ENCODE data around the gene PSME3IP1. TPM values are rescaled to one million over a fixed set of nuclear protein-coding genes. Genes with fewer than 3 reads are reported as not detected.

PSME3IP1 gene
- total and polyA plus RNA-seq, 7 experiments from 2014 or later = 76.3 to 159 (median 140) TPM

- ChIA-PET CTCF (no interaction called here), POLR2A (interaction anchor here (1.3 kb wide), 1 partner anchor 17 kb away, joined by 4 read pairs; the partner anchor contains the start of gene ARL2BP)
- no peaks in the 10 kb centered on the region for H3K27me3 ChIP-seq (ENCODE audit: control insufficient read depth in 2 of 2, insufficient read depth in 2 of 2, low read length in 2 of 2)
These were observed 43.2 kb upstream of the PSME3IP1 start for GRCh38 chr16:57229079-57229478.

GRCh38 chr16:57226701-57227621 lies 41.1 kb upstream of the PSME3IP1 start:
- DNase-seq (no peak), ATAC-seq (no peak)
- no peaks in the 10 kb centered on the region for H3K27me3 ChIP-seq (ENCODE audit: control insufficient read depth in 2 of 2, insufficient read depth in 2 of 2, low read length in 2 of 2)
- no peaks in the 10 kb centered on the region for H3K9me3 Mint-ChIP-seq
- H3K36me3 Mint-ChIP-seq = peaks cover 15 to 58% (median 29%) of the 10 kb centered on the region in 5 donors
- no peak overlapping the region for H3K27ac ChIP-seq (ENCODE audit: low read depth, low read length)
- H3K27me3 Mint-ChIP-seq = no peaks in the 10 kb centered on the region
- intact Hi-C loops (cut with micrococcal nuclease) = no loop called here
- no peaks in the 10 kb centered on the region for H3K9me3 ChIP-seq (ENCODE audit: control insufficient read depth in 2 of 3, low read length in 3 of 3)
- peaks cover 26 to 87% (median 30%) of the 10 kb centered on the region in 3 experiments for H3K36me3 ChIP-seq (ENCODE audit: control insufficient read depth in 2 of 3, insufficient read depth in 3 of 3, low read length in 3 of 3)
- CTCF ChIA-PET = no interaction called here
- H3K4me3 ChIP-seq (ENCODE audit: low read length) = no peak overlapping the region
- H3K27ac Mint-ChIP-seq = peak overlapping the region in 1 of 9 donors; percentile 12
- no peaks in the 10 kb centered on the region for H3K4me1 Mint-ChIP-seq
- H3K4me3 Mint-ChIP-seq = no peak overlapping the region
- POLR2A ChIA-PET = no interaction called here
- no peaks in the 10 kb centered on the region for H3K4me1 ChIP-seq (ENCODE audit: control insufficient read depth in 2 of 2, insufficient read depth in 2 of 2, low read length in 2 of 2)

More at GRCh38 chr16:57229079-57229478, 43.2 kb upstream of the PSME3IP1 start:
- DNase-seq (no peak), ATAC-seq (no peak)
- H3K4me3 Mint-ChIP-seq = no peak overlapping the region
- Histone ChIP-seq H3K27ac (ENCODE audit: low read depth, low read length) (no peak overlapping the region), H3K4me3 (ENCODE audit: low read length) (no peak overlapping the region), H3K9me3 (ENCODE audit: control insufficient read depth in 2 of 3, low read length in 3 of 3) (no peaks in the 10 kb centered on the region), H3K36me3 (ENCODE audit: control insufficient read depth in 2 of 3, insufficient read depth in 3 of 3, low read length in 3 of 3) (peaks cover 31 to 89% (median 32%) of the 10 kb centered on the region in 3 experiments), H3K4me1 (ENCODE audit: control insufficient read depth in 2 of 2, insufficient read depth in 2 of 2, low read length in 2 of 2) (no peaks in the 10 kb centered on the region)
- peaks cover 0 to 4% (median 0%) of the 10 kb centered on the region in 7 donors for H3K4me1 Mint-ChIP-seq
- intact Hi-C loops (cut with micrococcal nuclease) = no loop called here
- no peaks in the 10 kb centered on the region for H3K9me3 Mint-ChIP-seq
- no peak overlapping the region for H3K27ac Mint-ChIP-seq
- H3K36me3 Mint-ChIP-seq = peaks cover 20 to 56% (median 35%) of the 10 kb centered on the region in 5 donors
- H3K27me3 Mint-ChIP-seq = no peaks in the 10 kb centered on the region

- POLR2A ChIA-PET = no interaction called here
- peaks cover 17 to 60% (median 32%) of the 10 kb centered on the region in 5 donors for H3K36me3 Mint-ChIP-seq
- intact Hi-C loops (cut with micrococcal nuclease) = no loop called here
These were observed 40.1 kb upstream of the PSME3IP1 start for GRCh38 chr16:57225978-57226377.

GRCh38 chr16:57224651-57225335 lies 39.0 kb upstream of the PSME3IP1 start:
- H3K27ac Mint-ChIP-seq = no peak overlapping the region
- H3K4me1 ChIP-seq (ENCODE audit: control insufficient read depth in 2 of 2, insufficient read depth in 2 of 2, low read length in 2 of 2) = no peaks in the 10 kb centered on the region
- ChIA-PET POLR2A (interaction anchor here (0.5 to 0.8 kb wide), 2 partner anchors 39 to 65 kb away, joined by 3 to 4 read pairs; partner anchors contain the start of gene RSPRY1), CTCF (interaction anchor here (0.9 kb wide), 1 partner anchor 11 kb away, joined by 3 read pairs; no protein-coding TSS in a partner anchor)
- intact Hi-C loops (cut with micrococcal nuclease) = no loop called here
- ATAC-seq (no peak), DNase-seq (no peak)
- peaks cover 23 to 62% (median 36%) of the 10 kb centered on the region in 5 donors for H3K36me3 Mint-ChIP-seq
- peaks cover 0 to 5% (median 0%) of the 10 kb centered on the region in 7 donors for H3K4me1 Mint-ChIP-seq
- no peaks in the 10 kb centered on the region for H3K27me3 Mint-ChIP-seq
- no peak overlapping the region for H3K4me3 Mint-ChIP-seq
- H3K27ac ChIP-seq (ENCODE audit: low read depth, low read length) = no peak overlapping the region
- peaks cover 0 to 2% (median 0%) of the 10 kb centered on the region in 11 donors for H3K9me3 Mint-ChIP-seq
- no peaks in the 10 kb centered on the region for H3K9me3 ChIP-seq (ENCODE audit: control insufficient read depth in 2 of 3, low read length in 3 of 3)
- H3K36me3 ChIP-seq (ENCODE audit: control insufficient read depth in 2 of 3, insufficient read depth in 3 of 3, low read length in 3 of 3) = peaks cover 16 to 83% (median 28%) of the 10 kb centered on the region in 3 experiments
- H3K4me3 ChIP-seq (ENCODE audit: low read length) = no peak overlapping the region
- no peaks in the 10 kb centered on the region for H3K27me3 ChIP-seq (ENCODE audit: control insufficient read depth in 2 of 2, insufficient read depth in 2 of 2, low read length in 2 of 2)

More at GRCh38 chr16:57225978-57226377, 40.1 kb upstream of the PSME3IP1 start:
- ATAC-seq = no peak
- Mint-ChIP-seq H3K4me1 (no peaks in the 10 kb centered on the region), H3K27me3 (no peaks in the 10 kb centered on the region), H3K27ac (no peak overlapping the region), H3K9me3 (no peaks in the 10 kb centered on the region), H3K4me3 (no peak overlapping the region)
- H3K36me3 ChIP-seq (ENCODE audit: control insufficient read depth in 2 of 3, insufficient read depth in 3 of 3, low read length in 3 of 3) = peaks cover 23 to 87% (median 26%) of the 10 kb centered on the region in 3 experiments
- H3K27ac ChIP-seq (ENCODE audit: low read depth, low read length) = no peak overlapping the region
- no peaks in the 10 kb centered on the region for H3K4me1 ChIP-seq (ENCODE audit: control insufficient read depth in 2 of 2, insufficient read depth in 2 of 2, low read length in 2 of 2)
- no peaks in the 10 kb centered on the region for H3K9me3 ChIP-seq (ENCODE audit: control insufficient read depth in 2 of 3, low read length in 3 of 3)
- CTCF ChIA-PET = no interaction called here
- H3K4me3 ChIP-seq (ENCODE audit: low read length) = no peak overlapping the region
- DNase-seq = no peak
- H3K27me3 ChIP-seq (ENCODE audit: control insufficient read depth in 2 of 2, insufficient read depth in 2 of 2, low read length in 2 of 2) = no peaks in the 10 kb centered on the region

- Mint-ChIP-seq H3K4me3 (no peak overlapping the region), H3K9me3 (peaks cover 0 to 14% (median 5%) of the 10 kb centered on the region in 11 donors), H3K36me3 (peaks cover 35 to 78% (median 51%) of the 10 kb centered on the region in 5 donors), H3K27ac (peak overlapping the region in 1 of 9 donors; percentile 1), H3K4me1 (peaks cover 0 to 9% (median 0%) of the 10 kb centered on the region in 7 donors), H3K27me3 (no peaks in the 10 kb centered on the region)
- Histone ChIP-seq H3K27ac (ENCODE audit: low read depth, low read length) (no peak overlapping the region), H3K4me3 (ENCODE audit: low read length) (no peak overlapping the region), H3K4me1 (ENCODE audit: control insufficient read depth in 2 of 2, insufficient read depth in 2 of 2, low read length in 2 of 2) (no peaks in the 10 kb centered on the region), H3K27me3 (ENCODE audit: control insufficient read depth in 2 of 2, insufficient read depth in 2 of 2, low read length in 2 of 2) (no peaks in the 10 kb centered on the region), H3K36me3 (ENCODE audit: control insufficient read depth in 2 of 3, insufficient read depth in 3 of 3, low read length in 3 of 3) (peaks cover 16 to 80% (median 27%) of the 10 kb centered on the region in 3 experiments), H3K9me3 (ENCODE audit: control insufficient read depth in 2 of 3, low read length in 3 of 3) (no peaks in the 10 kb centered on the region)
- intact Hi-C loops (cut with micrococcal nuclease) = no loop called here
- DNase-seq (no peak), ATAC-seq (no peak)
- ChIA-PET POLR2A (interaction anchor here (1.7 kb wide), 1 partner anchor 10 kb away, joined by 3 read pairs; no protein-coding TSS in a partner anchor), CTCF (interaction anchor here (0.6 to 1.4 kb wide), 3 partner anchors 40 to 296 kb away, joined by 3 to 4 read pairs (median 3); no protein-coding TSS in a partner anchor)
These were observed 37.2 kb upstream of the PSME3IP1 start for GRCh38 chr16:57223057-57223456.

- DNase-seq (no peak), ATAC-seq (no peak)
- ChIA-PET CTCF (no interaction called here), POLR2A (no interaction called here)
- Histone ChIP-seq H3K4me3 (ENCODE audit: low read length) (no peak overlapping the region), H3K27me3 (ENCODE audit: control insufficient read depth in 2 of 2, insufficient read depth in 2 of 2, low read length in 2 of 2) (no peaks in the 10 kb centered on the region), H3K9me3 (ENCODE audit: control insufficient read depth in 2 of 3, low read length in 3 of 3) (peaks cover 0 to 22% (median 4%) of the 10 kb centered on the region in 3 experiments), H3K27ac (ENCODE audit: low read depth, low read length) (no peak overlapping the region), H3K4me1 (ENCODE audit: control insufficient read depth in 2 of 2, insufficient read depth in 2 of 2, low read length in 2 of 2) (no peaks in the 10 kb centered on the region), H3K36me3 (ENCODE audit: control insufficient read depth in 2 of 3, insufficient read depth in 3 of 3, low read length in 3 of 3) (peaks cover 30 to 76% (median 49%) of the 10 kb centered on the region in 3 experiments)
- Mint-ChIP-seq H3K4me1 (peaks cover 0 to 14% (median 0%) of the 10 kb centered on the region in 7 donors), H3K27me3 (no peaks in the 10 kb centered on the region), H3K27ac (no peak overlapping the region), H3K4me3 (no peak overlapping the region), H3K9me3 (peaks cover 11 to 46% (median 20%) of the 10 kb centered on the region in 11 donors), H3K36me3 (peaks cover 40 to 89% (median 87%) of the 10 kb centered on the region in 5 donors)
- intact Hi-C loops (cut with micrococcal nuclease) = no loop called here
These were observed 31.1 kb upstream of the PSME3IP1 start for GRCh38 chr16:57216968-57217367.

Measured in naive thymus-derived CD4-positive, alpha-beta T cell (primary cell).